Stomach (tissue), 4 donors: Measurements from ENCODE around the gene IQCN.

ENCODE experiments used
- EP300 ChIP-seq: sonication (generic); formaldehyde crosslinking; IDR thresholded peaks from one replicate; pipeline ENCODE4 v1.6.1; 2017; ENCODE audit warnings: antibody characterized with exemption
- POLR2A ChIP-seq, 4 donors: fragments of 450-650 bp; IDR thresholded peaks; one replicate each; pipeline ENCODE4 v1.6.1; 2016; ENCODE audit warnings: antibody characterized with exemption in 4 of 4, control low read depth in 2 of 4, mild to moderate bottlenecking in 1 of 4, moderate library complexity in 1 of 4
- POLR2AphosphoS5 ChIP-seq, 3 donors: sonication (generic); formaldehyde crosslinking; IDR thresholded peaks; one replicate each; pipeline ENCODE4 v1.6.1; 2016; ENCODE audit warnings: antibody characterized with exemption in 3 of 3
- TF ChIP-seq, protein P1 (sequence below), 7 experiments: fragments of 450-650 bp in 4 of 7; fragments of 200-600 bp in 3 of 7; sonication (generic) in 3 of 7; IDR thresholded peaks; one replicate each; pipeline ENCODE4 v1.5.1; 2016 to 2019; ENCODE audit warnings: antibody characterized with exemption in 7 of 7, control low read depth in 2 of 7, mild to moderate bottlenecking in 1 of 7

DNA sequence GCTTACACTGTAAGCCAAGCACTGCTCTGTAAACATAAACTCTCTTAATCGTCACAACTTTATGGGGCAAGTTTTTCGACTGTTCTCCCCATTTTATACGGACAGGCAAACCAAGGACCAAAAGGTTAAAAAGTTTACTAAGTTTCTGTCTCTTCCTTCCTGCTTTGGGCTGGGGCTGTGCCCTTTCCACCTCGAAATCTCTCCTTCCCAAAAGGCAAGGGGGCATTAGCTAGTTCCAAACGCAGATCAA is 4.9 kb upstream of the IQCN start:
- no peak for TF ChIP-seq EP300
- TF ChIP-seq POLR2AphosphoS5 (IDR thresholded peaks at IDR 0.05): no peak
- TF ChIP-seq, protein P1, sequence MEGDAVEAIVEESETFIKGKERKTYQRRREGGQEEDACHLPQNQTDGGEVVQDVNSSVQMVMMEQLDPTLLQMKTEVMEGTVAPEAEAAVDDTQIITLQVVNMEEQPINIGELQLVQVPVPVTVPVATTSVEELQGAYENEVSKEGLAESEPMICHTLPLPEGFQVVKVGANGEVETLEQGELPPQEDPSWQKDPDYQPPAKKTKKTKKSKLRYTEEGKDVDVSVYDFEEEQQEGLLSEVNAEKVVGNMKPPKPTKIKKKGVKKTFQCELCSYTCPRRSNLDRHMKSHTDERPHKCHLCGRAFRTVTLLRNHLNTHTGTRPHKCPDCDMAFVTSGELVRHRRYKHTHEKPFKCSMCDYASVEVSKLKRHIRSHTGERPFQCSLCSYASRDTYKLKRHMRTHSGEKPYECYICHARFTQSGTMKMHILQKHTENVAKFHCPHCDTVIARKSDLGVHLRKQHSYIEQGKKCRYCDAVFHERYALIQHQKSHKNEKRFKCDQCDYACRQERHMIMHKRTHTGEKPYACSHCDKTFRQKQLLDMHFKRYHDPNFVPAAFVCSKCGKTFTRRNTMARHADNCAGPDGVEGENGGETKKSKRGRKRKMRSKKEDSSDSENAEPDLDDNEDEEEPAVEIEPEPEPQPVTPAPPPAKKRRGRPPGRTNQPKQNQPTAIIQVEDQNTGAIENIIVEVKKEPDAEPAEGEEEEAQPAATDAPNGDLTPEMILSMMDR (IDR thresholded peaks at IDR 0.05): no peak
- TF ChIP-seq POLR2A (IDR thresholded peaks at IDR 0.05): no peak
